GM19438 (cell line): Measurements from ENCODE around the gene THTPA.
"Not testable (repeated sequence)": the region's sequence is repeated elsewhere in the genome, so short reads cannot be mapped to it uniquely, and the experiment has no call there.

Source experiments
- ATAC-seq: cut with Tn5 transposase; IDR thresholded peaks from one replicate; pipeline ENCODE4 v1.9.1; 2021; ENCODE audit warnings: low read depth; ENCODE audit not compliant: unreplicated experiment

THTPA gene

GRCh38 chr14:23580152-23580926 is 24.3 kb downstream of the THTPA start:
- no peak for ATAC-seq

- no peak for ATAC-seq
Observed at GRCh38 chr14:23580948-23581281, 24.8 kb downstream of the THTPA start.

- ATAC-seq: no peak
Observed at GRCh38 chr14:23582906-23583760, 27.1 kb downstream of the THTPA start.

- not testable (repeated sequence) for ATAC-seq
Observed at GRCh38 chr14:23583761-23584526, 27.9 kb downstream of the THTPA start.

- not testable (repeated sequence) for ATAC-seq
Observed at GRCh38 chr14:23584527-23585203, 28.6 kb downstream of the THTPA start.

- peak; percentile 97 for ATAC-seq
Observed at GRCh38 chr14:23588884-23589598, 33.0 kb downstream of the THTPA start.

DNA sequence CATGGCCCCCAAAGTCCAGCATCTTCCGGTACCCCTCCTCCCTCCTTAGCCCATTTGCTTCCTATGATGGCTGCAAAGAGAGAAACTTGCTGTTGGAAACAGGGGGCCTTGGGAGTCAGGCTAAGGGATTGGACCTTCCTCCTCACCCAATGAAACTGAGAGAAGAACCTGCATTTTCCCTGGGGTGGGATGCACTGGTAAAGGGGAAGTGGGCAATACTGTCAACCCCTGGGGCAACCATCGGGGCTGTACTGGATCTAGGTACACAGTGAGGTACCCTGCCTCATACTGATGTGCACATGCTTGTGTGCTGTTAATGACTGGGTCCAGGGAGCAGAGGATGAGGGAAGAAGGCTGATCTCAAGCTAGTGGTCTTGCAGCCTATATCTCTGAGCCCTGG is 33.5 kb downstream of the THTPA start:
- ATAC-seq: no peak

GRCh38 chr14:23590198-23590597 is 34.1 kb downstream of the THTPA start:
- no peak for ATAC-seq

- not testable (repeated sequence) for ATAC-seq
Observed at GRCh38 chr14:23594191-23594590, 38.1 kb downstream of the THTPA start.

- no peak for ATAC-seq
Observed at GRCh38 chr14:23600322-23600707, 44.2 kb downstream of the THTPA start.

DNA sequence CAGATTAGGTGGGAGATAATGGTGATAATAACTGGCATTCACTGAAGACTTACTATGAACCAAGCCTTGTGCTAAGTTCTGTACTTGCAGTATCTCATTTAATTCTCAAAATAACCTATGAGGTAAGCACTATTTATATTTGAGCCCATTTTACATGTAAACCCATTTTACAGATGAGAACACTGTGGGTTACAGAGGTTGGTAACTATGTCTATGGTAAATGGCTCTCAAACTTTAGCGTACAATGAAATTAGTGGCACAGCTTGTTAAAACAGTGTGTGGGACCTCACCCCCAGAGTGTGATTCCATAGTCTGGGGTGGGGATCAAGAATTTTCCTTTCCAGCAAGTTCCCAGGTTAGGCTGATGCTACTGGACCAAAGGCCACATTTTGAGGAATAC is 44.7 kb downstream of the THTPA start:
- ATAC-seq: no peak

DNA sequence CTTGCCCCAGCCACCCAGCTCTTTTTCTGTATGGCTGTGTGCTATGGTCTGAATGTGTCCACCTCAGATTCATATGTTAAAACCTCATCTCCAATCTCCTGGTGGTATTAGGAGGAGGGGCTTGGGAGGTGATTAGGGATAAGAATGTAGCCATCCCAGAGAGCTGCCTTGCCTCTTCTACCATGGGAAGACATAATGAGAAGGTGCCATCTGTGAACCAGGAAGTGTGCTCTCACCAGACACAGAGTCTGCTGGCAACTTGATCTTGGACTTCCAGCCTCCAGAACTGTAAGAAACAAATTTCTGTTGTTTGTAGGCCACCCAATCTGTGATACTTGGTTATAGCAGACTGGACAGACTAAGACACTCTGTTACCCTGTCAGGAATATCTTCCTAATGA is 45.4 kb downstream of the THTPA start:
- no peak for ATAC-seq

- no peak for ATAC-seq
Observed at GRCh38 chr14:23601845-23602180, 45.7 kb downstream of the THTPA start.

DNA sequence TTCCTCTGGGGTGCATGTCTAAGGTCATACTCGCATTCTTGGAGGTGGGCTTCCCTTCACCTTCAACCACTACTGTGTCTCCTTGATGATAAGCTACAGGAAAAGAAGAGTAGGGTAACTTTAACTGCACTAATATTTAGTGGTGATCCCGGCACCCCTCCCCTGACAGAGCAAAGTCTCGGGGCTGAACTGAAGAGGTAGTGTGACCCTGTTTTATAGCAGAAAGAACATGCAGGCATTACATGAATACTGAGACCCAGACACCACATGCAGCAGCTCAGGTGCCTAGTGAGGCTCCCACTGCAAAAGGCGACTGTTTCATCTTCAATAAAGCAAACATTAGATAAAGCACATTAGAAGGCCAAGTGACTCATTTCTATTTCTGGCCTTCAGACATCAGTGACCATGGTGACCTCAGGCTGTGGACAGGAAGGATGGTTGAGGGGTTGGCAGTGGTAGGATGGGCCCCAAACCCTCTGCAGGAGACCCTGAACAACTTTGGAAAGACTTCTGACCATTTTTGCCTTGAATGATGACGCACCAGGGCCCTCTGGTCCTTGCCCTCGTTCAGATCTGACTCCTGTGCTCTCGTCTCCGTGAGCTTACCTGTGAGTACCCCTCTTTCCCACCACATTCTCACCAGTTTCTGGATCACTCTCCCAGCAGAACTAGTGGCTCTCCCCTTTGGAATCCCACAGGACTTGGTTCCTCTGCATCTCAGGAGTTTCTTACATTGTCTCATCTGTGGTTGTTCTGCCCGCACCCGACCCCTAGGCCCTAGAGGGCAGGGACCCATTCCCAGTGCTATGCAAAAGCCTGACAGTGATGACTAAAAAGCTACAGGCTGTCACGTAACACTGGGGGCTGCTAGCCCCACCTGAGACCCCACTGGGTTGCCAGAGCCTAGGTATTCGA is 46.4 kb downstream of the THTPA start:
- ATAC-seq: no peak

DNA sequence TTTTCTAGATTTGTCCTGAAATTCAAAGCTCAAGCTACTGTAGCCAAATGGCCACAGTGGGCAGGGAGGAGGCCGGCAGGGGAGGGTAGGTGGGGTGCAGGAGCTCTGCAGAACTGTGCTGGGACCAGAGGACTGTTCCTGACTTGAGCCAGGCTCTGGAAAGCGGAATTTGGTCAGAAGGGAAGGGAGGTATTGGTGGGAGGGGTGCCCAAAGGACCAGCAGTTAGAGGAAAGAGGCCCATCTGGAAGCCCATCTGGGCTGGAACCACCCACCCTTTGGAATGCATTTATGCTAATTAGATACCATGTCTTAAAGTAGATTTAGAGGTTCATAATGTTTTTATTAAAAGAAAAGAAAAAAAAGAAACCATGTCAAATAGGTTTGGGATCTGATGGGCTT is 47.0 kb downstream of the THTPA start:
- ATAC-seq: no peak

DNA sequence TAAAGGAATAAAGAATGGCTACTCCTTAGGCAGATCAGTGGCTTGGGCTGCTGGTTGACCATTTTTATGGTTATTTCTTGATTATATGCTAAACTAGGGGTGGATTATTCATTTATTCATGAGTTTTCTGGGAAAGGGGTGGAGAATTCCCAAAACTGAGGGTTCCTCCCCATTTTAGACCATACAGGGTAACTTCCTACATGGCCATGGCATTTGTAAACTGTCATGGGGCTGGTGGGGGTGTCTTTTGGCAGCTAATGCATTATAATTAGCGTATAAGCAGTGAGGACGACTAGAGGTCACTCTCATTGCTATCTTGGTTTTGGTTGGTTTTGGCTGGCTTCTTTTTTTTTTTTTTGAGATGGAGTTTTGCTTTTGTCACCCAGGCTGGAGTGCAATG is 48.1 kb downstream of the THTPA start:
- no peak for ATAC-seq

DNA sequence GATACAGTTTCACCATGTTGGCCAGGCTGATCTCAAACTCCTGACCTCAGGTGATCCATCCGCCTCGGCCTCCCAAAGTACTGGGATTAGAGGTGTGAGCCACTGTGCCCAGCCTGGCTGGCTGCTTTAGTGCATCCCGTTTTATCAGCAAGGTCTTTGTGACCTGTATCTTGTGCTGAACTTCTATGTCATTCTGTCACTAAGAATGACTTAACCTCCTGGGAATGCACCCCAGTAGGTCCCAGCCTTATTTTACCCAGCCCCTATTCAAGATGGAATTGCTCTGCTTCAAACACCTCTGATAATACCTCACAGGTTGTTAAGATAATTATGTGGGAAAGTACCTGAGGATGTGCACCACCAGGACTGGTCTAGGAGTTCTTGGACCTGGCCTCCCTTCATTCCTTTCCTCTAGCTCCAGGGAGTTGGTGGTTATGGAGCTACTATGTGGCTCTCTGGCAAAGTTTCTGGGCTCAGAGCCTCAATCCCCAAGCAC is 48.7 kb downstream of the THTPA start:
- no peak for ATAC-seq

- ATAC-seq: peak; percentile 75
Observed at GRCh38 chr14:23605931-23606585, 50.0 kb downstream of the THTPA start.
